SK-N-SH (cell line): ENCODE measurements around the gene EBF3. TPM values are rescaled to one million over a fixed set of nuclear protein-coding genes. Genes with fewer than 3 reads are reported as not detected.

ENCODE experiments used
- CTCF ChIA-PET: fragments of 300-600, 350-600 bp; formaldehyde crosslinking; extraction: SDS; loops from one replicate; lab custom pipeline; 2021; lab: Yijun Ruan, JAX
- POLR2A ChIA-PET: fragments of 350-600 bp; sonication (Branson Sonifier 250); formaldehyde crosslinking; extraction: SDS; loops from one replicate; lab custom pipeline; 2020; ENCODE audit warnings: antibody characterized with exemption, inconsistent platforms; lab: Yijun Ruan, JAX
- DNase-seq: peaks from one replicate; pipeline ENCODE4 v3.0.0; 2012
- H2AFZ ChIP-seq: fragments of 200-600 bp; sonication (generic); 2 replicates; pipeline ENCODE4 v1.8.1; 2016; ENCODE audit warnings: antibody characterized with exemption, mild to moderate bottlenecking, low read depth
- H3F3A ChIP-seq: fragments of 200-600 bp; sonication (generic); replicated peaks from 2 replicates; pipeline ENCODE3; 2016; ENCODE audit warnings: antibody characterized with exemption, mild to moderate bottlenecking; ENCODE audit not compliant: insufficient read depth
- H3K27ac ChIP-seq, 2 experiments: fragments of 200-500 bp in 1 of 2; fragments of 200-600 bp in 1 of 2; sonication (Bioruptor generic) in 1 of 2; sonication (generic), shearing (Covaris generic) in 1 of 2; 2 replicates each; pipeline versions ENCODE4 v1.5.1 to v1.6.1; 2014 to 2016; ENCODE audit warnings: low read depth in 2 of 2, inconsistent platforms in 1 of 2, low read length in 1 of 2, mild to moderate bottlenecking in 1 of 2, mixed read lengths in 1 of 2
- H3K27me3 ChIP-seq: fragments of 200-600 bp; sonication (generic), shearing (Covaris generic); 2 replicates; pipeline ENCODE4 v1.6.1; 2016; ENCODE audit warnings: mixed run types; ENCODE audit not compliant: insufficient read depth
- H3K36me3 ChIP-seq, 2 experiments: fragments of 200-500 bp in 1 of 2; fragments of 200-600 bp in 1 of 2; sonication (Bioruptor generic) in 1 of 2; sonication (generic) in 1 of 2; replicated peaks in 1 of 2; 2 replicates each; pipeline versions ENCODE3 to v1.5.1; 2014 to 2016; ENCODE audit warnings: low read length in 1 of 2, mild to moderate bottlenecking in 1 of 2; ENCODE audit not compliant: insufficient read depth in 2 of 2, control insufficient read depth in 1 of 2
- H3K4me1 ChIP-seq, 2 experiments: fragments of 200-500 bp in 1 of 2; fragments of 200-600 bp in 1 of 2; sonication (Bioruptor generic) in 1 of 2; sonication (generic), shearing (Covaris generic) in 1 of 2; 2 replicates each; pipeline versions ENCODE4 v1.5.1 to v1.6.1; 2014 to 2016; ENCODE audit warnings: low read depth in 1 of 2, low read length in 1 of 2, mixed run types in 1 of 2; ENCODE audit not compliant: insufficient read depth in 2 of 2, control insufficient read depth in 1 of 2
- H3K4me2 ChIP-seq: fragments of 200-600 bp; sonication (generic), shearing (Covaris generic); 2 replicates; pipeline ENCODE4 v1.6.1; 2017; ENCODE audit warnings: mixed run types
- H3K4me3 ChIP-seq, 2 experiments: fragments of 200-500 bp in 1 of 2; fragments of 200-600 bp in 1 of 2; sonication (Bioruptor generic) in 1 of 2; sonication (generic), shearing (Covaris generic) in 1 of 2; 2 replicates each; pipeline versions ENCODE4 v1.5.1 to v1.8.1; 2014 to 2016; ENCODE audit warnings: low read depth in 2 of 2, inconsistent platforms in 1 of 2, low read length in 1 of 2, mild to moderate bottlenecking in 1 of 2, mixed read lengths in 1 of 2, moderate library complexity in 1 of 2
- H3K79me2 ChIP-seq: fragments of 200-600 bp; sonication (generic); 2 replicates; pipeline ENCODE4 v1.8.1; 2017; ENCODE audit warnings: mild to moderate bottlenecking; ENCODE audit not compliant: insufficient read depth
- H3K9ac ChIP-seq: fragments of 200-600 bp; sonication (generic); 2 replicates; pipeline ENCODE4 v1.6.1; 2017; ENCODE audit warnings: mixed run types
- H3K9me2 ChIP-seq: fragments of 200-600 bp; sonication (generic); 2 replicates; pipeline ENCODE4 v1.6.1; 2017; ENCODE audit warnings: mixed run types
- H3K9me3 ChIP-seq: fragments of 200-600 bp; sonication (generic); 2 replicates; pipeline ENCODE4 v1.6.1; 2017; ENCODE audit warnings: mixed run types, mild to moderate bottlenecking, moderate library complexity
- H4K20me1 ChIP-seq: fragments of 200-600 bp; sonication (generic); 2 replicates; pipeline ENCODE4 v1.6.1; 2017; ENCODE audit warnings: mild to moderate bottlenecking, mixed run types; ENCODE audit not compliant: insufficient read depth
- CHD2 ChIP-seq: fragments of 150-350 bp; IDR thresholded peaks from 2 replicates; pipeline ENCODE4 v1.6.1; 2018; ENCODE audit warnings: low read length; ENCODE audit not compliant: partially characterized antibody
- FOXJ3 ChIP-seq: sonication (generic); formaldehyde crosslinking; IDR thresholded peaks from 2 replicates; pipeline ENCODE4 v1.5.1; 2020; ENCODE audit warnings: mild to moderate bottlenecking, missing genetic modification reagents
- FOXM1 ChIP-seq: IDR thresholded peaks from 2 replicates; pipeline ENCODE4 v1.4.0; 2012; ENCODE audit warnings: low read depth, mild to moderate bottlenecking
- GABPA ChIP-seq: IDR thresholded peaks from 2 replicates; pipeline ENCODE4 v1.4.0; 2012; ENCODE audit warnings: low read depth, mild to moderate bottlenecking
- GATA2 ChIP-seq: sonication (generic); formaldehyde crosslinking; IDR thresholded peaks from 2 replicates; pipeline ENCODE4 v1.5.0; 2020; ENCODE audit warnings: mild to moderate bottlenecking, missing genetic modification reagents
- JUND ChIP-seq: IDR thresholded peaks from 2 replicates; pipeline ENCODE4 v1.4.0; 2012
- MAX ChIP-seq: IDR thresholded peaks from 2 replicates; pipeline ENCODE4 v1.4.0; 2012; ENCODE audit warnings: low read depth
- MEF2A ChIP-seq: IDR thresholded peaks from 2 replicates; pipeline ENCODE4 v1.4.0; 2012; ENCODE audit warnings: low read depth, borderline replicate concordance
- PBX3 ChIP-seq: IDR thresholded peaks from 2 replicates; pipeline ENCODE4; 2012
- RCOR1 ChIP-seq: fragments of 150-350 bp; IDR thresholded peaks from 2 replicates; pipeline ENCODE4 v1.6.1; 2017; ENCODE audit warnings: antibody characterized with exemption, low read length
- REST ChIP-seq: IDR thresholded peaks from 2 replicates; pipeline ENCODE4 v1.6.1; 2012; ENCODE audit warnings: mild to moderate bottlenecking, low read depth, low read length, moderate library complexity
- RXRA ChIP-seq: IDR thresholded peaks from 2 replicates; pipeline ENCODE4 v1.4.0; 2012; ENCODE audit warnings: low read depth, mild to moderate bottlenecking, borderline replicate concordance
- SIN3A ChIP-seq: IDR thresholded peaks from 2 replicates; pipeline ENCODE4 v1.6.1; 2012; ENCODE audit warnings: low read depth, mild to moderate bottlenecking, low read length, moderate library complexity, borderline replicate concordance
- SMC3 ChIP-seq: IDR thresholded peaks from 2 replicates; pipeline ENCODE4 v1.6.1; 2012; ENCODE audit warnings: low read depth, low read length, improper control_type of control experiment
- TAF1 ChIP-seq: IDR thresholded peaks from 2 replicates; pipeline ENCODE4 v1.6.1; 2012; ENCODE audit warnings: low read depth, mild to moderate bottlenecking, low read length, moderate library complexity, borderline replicate concordance
- TEAD4 ChIP-seq: IDR thresholded peaks from 2 replicates; pipeline ENCODE4 v1.4.0; 2012; ENCODE audit warnings: mild to moderate bottlenecking, borderline replicate concordance; ENCODE audit not compliant: insufficient read depth
- USF1 ChIP-seq: IDR thresholded peaks from 2 replicates; pipeline ENCODE4 v1.4.0; 2012; ENCODE audit warnings: low read depth, borderline replicate concordance
- ZBTB33 ChIP-seq: IDR thresholded peaks from 2 replicates; pipeline ENCODE4 v1.4.0; 2012; ENCODE audit warnings: low read depth, borderline replicate concordance
- WGBS: methylation state at CpG from one replicate; pipeline ENCODE4 v1.1.6; 2017; ENCODE audit warnings: low lambda C conversion rate; 5-methylcytosine and 5-hydroxymethylcytosine counted together
- polyA plus RNA-seq, 3 experiments: library from polyadenylated mRNA; depleted of rRNA; stranded (reverse); fragments of >200 nt; gene quantifications; 2 replicates each; pipeline ENCODE4 v1.2.3, GENCODE V29; 2012

Gene EBF3
- polyA plus RNA-seq, 1 of the 3 experiments (the other 2 are of a cell fraction), result not detected

GRCh38 chr10:129942019-129942277, 22.1 kb downstream of the EBF3 start:
- no peak overlapping the region for H3K4me3 ChIP-seq
- no peaks in the 10 kb centered on the region for H3K79me2 ChIP-seq
- no peak overlapping the region for H3K9ac ChIP-seq
- no peaks in the 10 kb centered on the region for H3K9me3 ChIP-seq
- peaks cover 0 to 7% of the 10 kb centered on the region in 2 experiments; a peak in 1 of 4 replicates for H3K4me1 ChIP-seq
- no peaks in the 10 kb centered on the region for H3K27me3 ChIP-seq
- H2AFZ ChIP-seq, result no peak overlapping the region
- TF ChIP-seq CHD2 (no peak), SMC3 (no peak), FOXM1 (no peak), MAX (no peak), MEF2A (no peak), USF1 (no peak), REST (no peak), FOXJ3 (CRISPR knock-in tag) (no peak), GATA2 (no peak), GABPA (no peak), TAF1 (no peak), SIN3A (no peak)
- no peak for DNase-seq
- no peak overlapping the region for H3K27ac ChIP-seq
- H4K20me1 ChIP-seq, result no peaks in the 10 kb centered on the region
- no peaks in the 10 kb centered on the region for H3K9me2 ChIP-seq
- WGBS, result 53% methylated on average over 4 of the region's 4 CpGs
- no peaks in the 10 kb centered on the region for H3K36me3 ChIP-seq
- no peaks in the 10 kb centered on the region for H3F3A ChIP-seq
- POLR2A ChIA-PET, result no interaction called here
- no peak overlapping the region for H3K4me2 ChIP-seq
- CTCF ChIA-PET, result interaction anchor here (1.0 to 2.6 kb wide), 3 partner anchors 26 to 53 kb away, joined by 3 to 8 read pairs (median 4); no protein-coding TSS in a partner anchor

- no peak overlapping the region for H3K4me2 ChIP-seq
- peaks cover 0 to 8% of the 10 kb centered on the region in 2 experiments; a peak in 1 of 4 replicates for H3K4me1 ChIP-seq
- no peaks in the 10 kb centered on the region for H3K27me3 ChIP-seq
- 52% methylated on average over 13 of the region's 16 CpGs for WGBS
- H4K20me1 ChIP-seq, result no peaks in the 10 kb centered on the region
- H2AFZ ChIP-seq, result no peak overlapping the region
- no peaks in the 10 kb centered on the region for H3K79me2 ChIP-seq
- no peak overlapping the region for H3K27ac ChIP-seq
- H3K9ac ChIP-seq, result no peak overlapping the region
- ChIA-PET CTCF (interaction anchor here (1.0 to 2.6 kb wide), 3 partner anchors 27 to 52 kb away, joined by 3 to 8 read pairs (median 4); no protein-coding TSS in a partner anchor), POLR2A (no interaction called here)
- H3K36me3 ChIP-seq, result no peaks in the 10 kb centered on the region
- no peak for DNase-seq
- H3K9me3 ChIP-seq, result no peaks in the 10 kb centered on the region
- no peak overlapping the region for H3K4me3 ChIP-seq
- H3K9me2 ChIP-seq, result no peaks in the 10 kb centered on the region
- no peaks in the 10 kb centered on the region for H3F3A ChIP-seq
- TF ChIP-seq JUND (no peak), PBX3 (no peak), MAX (no peak), RCOR1 (no peak), TEAD4 (no peak), GATA2 (no peak), CHD2 (no peak), RXRA (no peak), ZBTB33 (no peak)
These were observed 22.7 kb downstream of the EBF3 start for GRCh38 chr10:129941199-129942018.
